ENCODE data around the gene RBM47.

DNA sequence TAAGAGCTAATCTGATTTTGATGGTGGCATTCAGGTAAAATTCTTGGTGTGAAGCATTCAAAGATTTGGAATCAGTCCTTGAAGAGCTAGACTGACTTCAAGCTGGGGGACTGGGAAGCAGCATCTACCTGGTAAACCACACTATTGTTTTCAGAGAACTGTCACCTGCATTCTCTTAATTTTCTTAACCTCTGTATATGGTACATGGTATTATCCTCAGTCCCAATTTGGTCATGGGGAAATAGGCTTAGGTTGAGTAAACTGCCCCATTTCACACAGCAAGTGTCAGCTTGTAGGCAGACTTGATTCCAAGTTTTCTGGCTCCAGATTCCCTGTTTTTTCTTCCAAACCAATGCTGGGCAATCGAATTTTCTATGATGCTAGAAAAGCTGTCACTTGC, 190.1 kb downstream of the RBM47 start:
- TF ChIP-seq CTCF (IDR thresholded peaks at IDR 0.05) (no peak), POLR2A (IDR thresholded peaks at IDR 0.05) (no peak)
